ENCODE results near the gene TSPAN32.
"Not testable (repeated sequence)": the region's sequence is repeated elsewhere in the genome, so short reads cannot be mapped to it uniquely, and the experiment has no call there.

TSPAN32 gene

GRCh38 chr11:2267306-2267850 is 34.4 kb upstream of the TSPAN32 start:
- no peak for DNase-seq

DNA sequence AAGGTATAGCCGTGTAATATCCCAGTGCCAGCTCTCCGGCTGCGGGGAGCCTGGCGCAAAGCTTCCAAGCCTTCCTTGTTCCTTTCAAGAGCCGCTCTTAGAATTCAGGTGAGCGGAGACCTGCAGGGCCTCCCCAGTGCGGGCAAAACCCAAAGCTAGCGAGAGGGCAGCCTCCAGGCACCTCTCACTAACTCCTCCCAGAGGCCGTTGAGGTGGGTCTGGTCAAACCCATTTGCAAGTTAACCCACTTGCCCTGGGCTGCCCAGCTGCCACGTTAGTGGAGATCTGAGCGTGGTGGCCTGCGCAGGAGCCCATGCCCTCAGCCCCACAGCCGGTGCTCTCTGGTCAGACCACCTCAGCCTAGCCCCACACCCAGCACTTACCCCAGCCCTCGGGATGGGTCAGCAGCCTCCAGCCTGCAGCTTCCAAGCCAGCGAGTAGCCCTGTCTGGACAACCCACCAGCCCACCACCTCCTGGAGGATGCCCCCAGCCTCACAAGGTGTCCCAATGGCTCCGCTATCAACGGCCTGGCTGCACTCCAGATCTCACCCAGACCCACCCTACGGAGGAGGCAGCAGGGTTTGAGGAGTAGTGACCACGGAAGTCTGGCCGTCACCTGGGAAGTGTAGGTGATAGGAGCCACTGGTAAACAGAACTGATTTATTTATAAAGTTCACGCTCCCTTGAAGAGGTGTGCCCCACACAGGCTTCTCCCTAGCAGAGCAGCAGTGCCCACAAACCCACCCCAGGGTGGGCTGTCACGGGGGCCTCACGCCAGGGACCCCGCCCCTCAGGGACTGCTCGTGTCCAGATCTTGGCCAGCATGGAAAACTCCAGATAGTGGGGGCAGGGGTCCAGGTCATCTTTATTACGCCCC is 33.7 kb upstream of the TSPAN32 start:
- DNase-seq, result no peak

DNA sequence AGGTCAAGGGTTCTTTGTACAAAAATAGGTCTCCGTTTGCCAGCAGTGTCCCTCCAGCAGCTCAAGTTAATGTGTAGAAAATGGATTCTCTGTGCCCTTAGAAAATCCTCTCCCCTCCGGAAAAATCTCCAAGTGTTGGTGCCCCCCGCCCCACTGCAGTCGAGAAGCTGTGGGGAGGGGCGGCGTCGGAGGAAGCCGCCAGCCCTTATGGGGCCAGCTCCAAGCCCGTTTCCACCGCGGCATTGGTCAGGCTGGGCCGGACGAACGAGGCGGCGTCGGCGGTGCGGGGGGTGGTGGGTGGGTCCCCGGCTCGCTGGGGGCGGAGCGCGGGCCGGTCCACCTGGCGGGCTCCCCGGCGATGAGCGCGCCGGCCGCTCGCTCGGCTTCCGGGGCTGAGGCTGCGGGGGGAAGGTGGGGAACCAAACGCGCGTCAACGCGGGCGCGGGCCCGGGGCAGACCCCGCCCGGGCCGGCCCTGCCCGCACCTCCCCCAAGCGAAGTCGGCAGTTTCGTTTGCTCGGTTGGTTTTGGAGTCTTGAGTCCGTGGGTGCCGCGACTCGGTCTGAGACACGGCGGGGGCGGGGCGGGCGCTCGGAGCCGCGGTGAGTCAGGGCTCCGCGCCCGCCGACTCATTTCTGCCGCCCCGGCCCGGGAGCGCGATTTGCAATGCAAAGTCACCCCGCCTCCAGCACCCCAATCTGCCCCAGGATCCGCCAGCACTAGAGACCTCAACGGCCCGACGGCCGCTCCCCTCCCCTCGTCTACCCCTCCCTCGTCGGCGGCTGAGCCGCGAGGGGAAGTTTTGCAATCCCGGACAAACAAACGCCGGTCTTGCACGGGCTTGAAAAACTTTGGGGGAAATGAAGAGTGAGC is 32.8 kb upstream of the TSPAN32 start:
- DNase-seq, result peak; percentile 10 to 23

- no peak for DNase-seq
Observed at GRCh38 chr11:2269601-2270321, 32.1 kb upstream of the TSPAN32 start.

DNA sequence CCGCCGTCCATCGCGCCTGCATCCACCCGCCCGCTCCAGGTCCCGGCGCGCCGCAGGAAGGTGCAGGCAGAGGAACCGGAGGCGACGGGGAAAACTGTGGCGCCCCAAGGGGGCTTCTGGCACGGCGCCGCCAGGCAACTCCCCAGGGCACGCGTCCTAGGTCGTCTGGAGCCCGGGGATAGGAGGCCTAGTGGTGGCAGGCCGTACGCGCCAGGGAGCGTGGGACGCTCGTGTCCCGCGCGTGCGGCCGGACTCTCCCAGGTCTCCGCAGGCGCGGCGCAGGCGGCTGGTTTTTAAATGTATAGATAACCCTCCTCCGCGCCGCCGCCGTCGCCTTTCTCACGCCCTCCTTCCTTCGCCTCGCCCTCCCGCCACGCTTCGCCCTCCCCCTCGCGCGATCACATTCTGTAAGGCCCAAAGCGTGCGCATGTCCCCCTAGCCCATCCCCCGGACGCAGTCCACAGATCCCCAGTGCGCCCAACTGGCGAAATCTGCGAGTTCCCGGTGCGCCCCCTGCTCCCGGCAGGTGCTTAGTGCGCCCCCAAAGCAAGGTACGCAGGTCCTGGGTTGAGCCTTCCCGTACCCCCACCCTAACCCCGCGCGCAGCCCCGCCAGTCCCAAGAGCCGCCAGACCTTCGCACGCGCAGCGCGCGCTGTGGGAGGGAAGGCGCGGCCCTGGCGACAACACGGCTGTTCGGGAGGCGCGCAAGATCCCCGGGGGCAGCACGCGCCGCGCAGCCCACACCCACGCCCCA is 31.3 kb upstream of the TSPAN32 start, which contains the start of gene ASCL2:
TSS of gene ASCL2 (minus strand) at position 267 of the 755 bp plus-strand sequence. CDS start at position 11, 256 bp downstream.
- DNase-seq, result no peak

DNA sequence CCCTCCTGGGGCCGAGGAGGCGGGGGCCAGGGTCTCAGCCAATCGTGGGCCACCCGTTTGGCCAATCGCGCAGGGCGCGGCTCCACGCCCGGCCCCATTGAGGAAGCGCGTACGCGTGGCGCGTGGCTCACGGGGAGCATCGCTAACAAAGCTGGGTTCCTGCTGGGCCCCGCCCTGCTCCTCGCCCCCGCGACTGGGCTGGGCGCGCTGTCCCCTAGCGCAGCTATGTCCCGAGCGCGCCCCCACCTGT is 30.8 kb upstream of the TSPAN32 start:
- no peak for DNase-seq

DNA sequence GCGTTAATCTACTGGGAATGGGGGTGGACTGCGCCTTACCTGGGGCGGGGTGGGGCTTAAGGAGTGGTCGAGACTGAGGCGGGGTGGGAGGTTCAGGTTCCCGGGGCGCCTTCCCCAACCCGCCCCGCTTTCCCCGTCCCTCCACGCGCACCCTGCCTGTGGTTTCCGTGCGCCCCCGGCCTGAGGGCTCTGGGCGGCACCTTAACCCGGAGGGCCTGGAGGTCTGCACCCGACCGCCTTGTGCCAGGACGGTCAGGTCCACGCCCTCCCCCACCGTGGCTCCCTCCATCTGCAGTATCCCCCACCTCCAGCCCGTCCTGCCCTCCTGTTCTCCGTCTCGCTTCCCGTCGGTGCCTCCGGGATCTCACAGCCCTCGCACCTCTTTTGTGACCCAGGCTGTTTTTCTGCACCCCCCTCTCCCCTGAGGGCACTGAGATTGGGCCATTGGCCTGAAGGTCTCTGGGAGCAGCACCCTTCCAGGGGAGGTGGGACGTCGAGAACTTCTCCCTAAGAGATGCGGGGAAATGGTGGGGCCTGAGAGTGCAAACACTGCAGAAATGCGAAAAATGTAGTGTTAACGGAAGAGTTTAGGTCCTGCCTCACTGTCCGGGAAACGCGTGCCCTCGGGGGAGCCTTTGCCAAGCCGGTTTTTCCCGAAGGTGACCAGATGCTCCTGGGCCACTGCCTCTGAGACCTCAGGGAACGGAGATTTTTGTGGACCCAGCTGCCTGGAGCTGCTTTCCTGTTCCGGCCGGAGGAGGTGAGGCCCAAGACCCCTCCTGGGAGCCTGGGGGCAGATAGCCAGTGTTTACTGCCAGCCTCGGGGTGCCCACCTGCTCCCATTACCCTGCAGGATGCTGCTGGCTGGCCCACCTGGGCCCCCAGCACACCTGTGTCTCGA is 30.2 kb upstream of the TSPAN32 start:
- DNase-seq, result no peak

DNA sequence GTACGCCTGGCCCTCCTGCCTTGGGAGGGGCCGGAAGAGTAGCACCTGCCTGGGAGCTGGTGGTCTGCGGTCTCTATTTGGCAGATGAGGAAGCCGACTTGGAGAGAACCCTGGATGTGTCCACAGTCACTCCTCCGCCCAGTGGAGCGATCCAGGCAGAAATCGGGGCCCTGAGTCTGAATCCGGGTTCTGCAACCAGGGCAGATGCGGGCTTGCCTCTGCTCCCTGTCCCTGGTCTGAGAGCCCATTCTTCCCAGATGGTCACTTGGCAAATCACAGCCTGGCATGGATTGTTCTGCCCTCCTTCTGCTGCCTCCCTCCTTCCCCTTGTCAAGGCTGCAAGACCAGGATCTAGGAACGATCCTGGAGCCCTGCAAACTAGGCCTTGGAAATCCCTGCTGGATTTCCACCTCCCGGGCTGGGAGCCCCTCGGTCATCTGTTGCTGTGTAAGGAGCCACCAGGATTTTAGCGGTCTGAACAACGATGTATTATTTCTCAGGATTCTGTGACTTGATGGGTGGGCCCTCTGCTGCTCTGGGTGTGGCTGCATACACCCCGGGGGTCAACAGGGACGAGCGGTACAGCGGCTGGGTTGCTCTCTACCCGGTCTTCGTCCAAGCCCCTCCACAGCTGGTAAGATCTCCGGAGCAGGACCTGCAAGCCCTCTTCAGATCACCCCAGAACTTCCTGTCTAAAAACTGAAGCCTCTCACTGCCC is 29.4 kb upstream of the TSPAN32 start:
- DNase-seq, result no peak

DNA sequence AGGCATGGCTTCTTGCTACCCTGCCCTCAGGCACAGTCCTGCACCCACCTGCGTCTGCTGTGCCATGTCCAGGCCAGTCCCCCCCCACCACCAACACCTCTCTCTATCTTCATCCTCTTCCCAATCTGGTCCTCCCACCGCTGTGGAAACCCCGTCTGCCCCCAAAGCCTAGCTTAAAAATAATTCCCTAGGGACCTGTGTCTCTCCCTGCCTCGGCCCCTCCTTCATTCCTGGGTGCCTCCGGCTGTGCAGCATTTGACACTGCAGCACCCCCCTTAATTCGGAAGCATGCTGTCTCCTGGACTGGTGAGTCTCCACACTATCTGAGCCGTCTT is 28.9 kb upstream of the TSPAN32 start:
- DNase-seq, result no peak

DNA sequence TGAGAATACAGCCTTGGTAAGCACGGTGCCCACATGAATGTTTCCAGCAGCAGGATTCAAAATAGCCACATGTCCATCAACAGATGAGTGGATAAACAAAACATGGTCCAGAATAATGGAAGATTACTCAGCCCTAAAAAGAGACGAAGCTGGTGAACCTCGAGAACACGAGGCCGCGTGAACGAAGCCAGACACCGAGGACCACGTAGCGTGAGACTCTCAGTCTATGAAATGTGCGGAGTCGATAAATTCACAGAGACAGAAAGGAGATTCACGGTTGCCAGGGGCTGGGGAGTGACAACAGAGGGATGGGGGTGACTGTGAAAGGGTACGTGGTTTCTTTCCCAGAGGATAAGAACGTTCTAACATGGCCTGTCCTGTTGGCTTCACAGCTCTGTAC is 28.5 kb upstream of the TSPAN32 start:
- DNase-seq, result no peak

DNA sequence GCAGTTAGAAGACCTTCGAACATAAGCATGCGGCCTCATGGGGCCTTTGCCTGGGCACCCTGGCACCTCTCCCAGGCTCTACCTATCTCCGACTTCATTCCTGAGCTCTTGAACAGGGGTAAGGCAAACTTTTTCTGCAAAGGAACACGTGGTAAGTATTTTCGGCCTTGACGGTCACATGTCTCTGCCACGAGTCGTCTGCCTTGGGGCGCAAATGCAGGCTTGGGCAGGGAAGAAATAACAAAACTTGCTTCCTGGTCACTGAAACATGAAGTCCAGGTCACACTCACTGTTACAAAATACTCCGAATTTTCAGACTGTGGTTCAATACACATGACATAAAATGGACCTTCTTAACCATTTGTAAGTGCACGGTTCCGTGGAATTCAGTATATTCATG is 28.0 kb upstream of the TSPAN32 start:
- DNase-seq, result no peak

- no peak for DNase-seq
Observed at GRCh38 chr11:2275334-2276279, 26.2 kb upstream of the TSPAN32 start.

- DNase-seq, result no peak
Observed at GRCh38 chr11:2276280-2277007, 25.4 kb upstream of the TSPAN32 start.

DNA sequence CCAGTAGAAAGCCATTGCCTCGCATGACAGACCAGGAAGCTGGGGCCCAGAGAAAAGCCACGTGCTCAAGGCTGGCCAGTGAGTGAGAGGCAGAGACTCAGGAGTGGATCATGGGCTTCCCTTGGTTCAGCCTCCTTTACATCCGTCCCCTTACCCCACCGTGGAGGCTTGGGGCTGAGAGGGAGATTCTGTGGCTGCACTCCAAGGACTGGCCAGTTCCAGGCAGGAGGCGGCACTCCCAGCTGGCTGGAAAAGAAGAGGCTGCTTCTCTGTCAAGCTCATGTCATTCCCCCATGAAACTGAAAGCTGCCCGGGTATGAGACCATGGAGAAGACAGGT is 24.8 kb upstream of the TSPAN32 start:
- DNase-seq, result no peak

GRCh38 chr11:2277933-2278523 is 23.8 kb upstream of the TSPAN32 start:
- DNase-seq, result no peak

DNA sequence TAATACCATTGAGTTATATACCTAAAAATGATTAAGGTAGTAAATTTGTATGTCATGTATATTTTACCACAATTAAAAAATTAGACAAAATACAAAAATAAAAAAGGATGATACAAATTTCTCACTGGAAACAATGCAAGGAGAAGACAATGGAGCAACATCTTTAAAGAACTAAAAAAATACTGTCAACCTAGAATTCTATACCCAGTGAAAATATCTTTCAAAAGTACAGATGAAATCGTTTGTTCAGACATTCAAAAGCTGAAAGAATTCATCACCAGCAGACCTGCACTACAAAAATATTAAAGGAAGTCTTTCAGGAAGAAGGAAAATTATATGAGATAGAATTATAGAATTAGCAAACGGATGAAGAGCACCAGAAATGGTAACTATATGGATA is 21.6 kb upstream of the TSPAN32 start:
- no peak for DNase-seq

- DNase-seq, result not testable (repeated sequence)
Observed at GRCh38 chr11:2286350-2286749, 15.5 kb upstream of the TSPAN32 start.

DNA sequence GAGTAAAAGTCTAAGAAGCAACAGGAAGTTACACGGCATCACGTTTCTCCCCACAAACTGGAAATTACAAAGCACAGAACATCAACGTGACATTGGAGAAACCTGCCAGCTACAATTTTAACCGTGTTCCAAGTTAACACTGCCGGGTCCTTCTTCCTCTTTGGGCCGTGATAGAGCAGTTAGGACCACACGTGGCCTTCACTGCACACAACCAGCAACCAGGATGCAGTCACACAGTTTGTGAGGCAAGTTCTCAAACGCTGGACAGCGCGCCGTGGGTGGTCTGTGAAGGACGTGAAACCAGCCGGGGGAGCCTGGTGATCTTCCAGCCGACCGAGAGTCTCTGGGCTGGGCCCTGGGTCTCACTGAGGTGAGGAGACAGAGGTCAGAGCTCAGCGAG is 14.7 kb upstream of the TSPAN32 start:
- no peak for DNase-seq

DNA sequence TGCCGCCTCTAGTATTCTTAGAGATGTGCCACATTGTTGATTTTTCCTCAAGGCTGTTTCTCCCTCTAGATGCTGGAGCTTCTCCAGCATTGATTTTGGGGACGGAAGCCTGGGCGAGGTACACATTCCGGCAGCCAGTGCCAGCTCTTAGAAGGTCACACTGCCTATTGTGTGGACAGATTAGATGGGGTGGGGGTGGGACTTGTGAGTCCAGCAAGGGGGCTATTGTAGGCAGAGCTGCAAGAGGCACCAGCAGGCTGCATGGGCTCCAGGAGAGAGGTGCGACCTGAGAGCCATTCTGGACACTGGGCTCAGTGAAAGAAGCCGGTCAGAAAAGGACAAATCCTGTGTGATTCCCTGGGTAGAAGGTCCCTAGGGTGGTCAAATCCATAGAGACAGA is 12.5 kb upstream of the TSPAN32 start:
- DNase-seq, result no peak
